Activated CD8-positive, alpha-beta memory T cell treated with anti-CD3 and anti-CD28 coated beads, Interleukin-2, amount 50 U/mL, for 1 hour (primary cell): ENCODE results near the gene H19.

Experiments
- DNase-seq: peaks from one replicate; pipeline ENCODE4 v3.0.0-alpha.2; 2020; ENCODE audit errors: extremely low read depth

H19 gene

DNA sequence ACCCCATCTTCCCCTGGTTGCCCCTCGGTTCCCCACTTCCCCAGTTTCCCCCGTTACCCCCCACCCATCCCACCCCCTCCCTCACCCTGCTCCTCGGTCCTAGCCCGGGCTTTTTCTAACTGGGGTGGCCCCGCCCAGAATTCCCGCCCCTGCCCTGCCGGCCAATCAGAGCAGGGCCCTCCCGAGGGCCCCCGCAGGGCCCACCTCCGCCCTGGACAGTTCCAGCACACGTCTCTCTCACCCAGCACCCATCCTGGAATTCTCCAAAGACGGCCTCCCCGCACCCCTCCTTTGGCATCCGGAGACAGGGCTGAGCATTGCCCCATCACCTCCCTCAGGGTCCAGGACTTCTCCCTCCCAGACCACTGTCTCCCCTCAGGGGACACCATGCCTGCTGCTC lies at the start of gene H19:
TSS of gene H19 (minus strand) at position 88 of the 400 bp plus-strand sequence.
- no peak for DNase-seq

DNA sequence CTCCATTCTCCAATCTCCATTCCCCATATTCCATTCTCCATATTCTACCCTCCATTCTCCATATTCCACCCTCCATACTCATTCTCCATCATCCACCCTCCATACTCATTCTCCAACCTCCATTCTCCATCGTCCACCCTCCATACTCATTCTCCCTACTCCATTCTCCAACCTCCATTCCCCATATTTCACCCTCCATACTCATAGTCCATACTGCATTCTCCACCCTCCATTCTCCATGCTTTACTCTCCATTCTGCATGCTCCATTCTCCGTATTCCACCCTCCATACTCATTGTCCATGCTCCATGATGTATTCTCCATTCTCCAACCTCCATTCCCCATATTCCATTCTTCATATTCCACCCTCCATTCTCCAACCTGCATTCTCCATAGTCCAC lies 44.3 kb upstream of the H19 start:
- DNase-seq: no peak

DNA sequence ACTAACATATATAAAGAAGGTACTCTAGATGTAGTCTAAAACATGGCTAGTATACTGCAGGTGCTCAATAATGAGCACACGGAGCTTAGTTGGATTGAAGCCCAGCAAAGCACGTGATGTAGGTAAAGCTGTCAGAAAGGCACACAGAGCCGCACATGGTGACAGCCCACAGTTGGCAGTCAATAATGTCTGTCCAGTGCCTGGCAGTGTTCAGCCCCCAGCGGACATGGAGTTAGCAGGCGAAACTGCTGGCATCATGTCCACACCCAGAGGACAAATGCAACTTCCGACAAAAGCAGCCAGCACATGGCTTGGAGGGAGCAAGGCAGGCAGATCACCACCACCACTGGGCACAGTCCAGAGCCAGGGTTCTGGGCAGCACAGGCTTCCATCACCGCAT lies 43.5 kb upstream of the H19 start:
- DNase-seq: no peak

DNA sequence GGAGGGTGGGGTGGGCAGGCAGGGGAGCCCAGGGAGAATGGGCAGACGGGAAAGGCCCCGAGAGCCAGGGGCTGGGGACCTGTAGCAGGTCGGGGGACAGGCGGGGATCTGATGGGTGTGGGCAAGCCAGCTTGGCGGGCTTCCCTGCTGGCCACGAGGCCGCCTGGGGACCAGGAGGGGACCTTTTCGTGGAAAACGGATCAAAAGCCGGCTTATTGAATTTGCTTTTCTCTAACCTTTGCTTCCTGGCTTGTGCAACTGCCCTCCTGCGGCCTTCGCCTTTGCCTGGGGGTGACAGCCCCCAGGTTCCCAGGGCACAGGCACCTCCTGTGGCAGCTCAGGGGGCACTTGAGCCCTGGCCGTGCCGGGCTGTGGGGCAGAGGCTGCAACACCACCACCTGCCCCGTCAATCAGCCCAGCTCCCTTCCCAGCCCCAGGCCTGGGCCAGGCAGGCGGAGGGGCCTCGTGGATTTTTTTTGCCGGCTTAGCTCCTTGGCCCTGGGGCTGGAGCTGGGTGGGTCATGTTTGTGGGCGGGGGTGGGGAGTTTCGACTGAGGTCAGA lies 41.6 kb upstream of the H19 start:
- DNase-seq: no peak

DNA sequence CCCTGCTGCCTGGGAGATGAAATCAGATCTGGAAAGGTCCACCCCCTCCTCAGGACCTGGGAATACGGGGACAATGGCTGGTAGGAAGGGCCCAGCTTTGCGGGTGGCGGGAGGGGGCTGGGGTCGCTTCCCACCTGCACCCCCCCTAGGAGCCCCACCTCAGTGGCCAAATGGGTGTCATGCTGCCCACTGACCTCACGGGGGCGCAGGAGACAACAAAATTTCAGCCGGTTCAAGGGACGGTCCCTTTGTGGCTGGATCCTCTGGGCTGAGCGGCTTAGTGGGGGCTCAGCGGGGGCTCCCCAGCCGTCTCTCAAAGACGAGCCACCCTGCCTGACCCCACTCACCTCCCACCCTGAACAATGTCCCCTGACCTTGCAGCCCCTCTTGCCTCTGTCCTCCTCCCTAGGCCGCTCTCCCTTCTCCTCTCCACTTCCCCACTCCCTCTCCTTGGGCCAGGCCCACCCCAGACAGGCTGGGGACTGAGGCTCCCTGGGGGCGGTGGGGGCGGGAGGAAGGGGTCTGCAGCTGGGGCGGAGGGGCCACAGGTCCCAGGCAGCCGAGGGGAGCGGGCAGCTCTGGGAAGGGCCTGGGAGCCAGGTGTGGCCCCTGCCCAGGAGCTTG lies 39.3 kb upstream of the H19 start:
- no peak for DNase-seq

DNA sequence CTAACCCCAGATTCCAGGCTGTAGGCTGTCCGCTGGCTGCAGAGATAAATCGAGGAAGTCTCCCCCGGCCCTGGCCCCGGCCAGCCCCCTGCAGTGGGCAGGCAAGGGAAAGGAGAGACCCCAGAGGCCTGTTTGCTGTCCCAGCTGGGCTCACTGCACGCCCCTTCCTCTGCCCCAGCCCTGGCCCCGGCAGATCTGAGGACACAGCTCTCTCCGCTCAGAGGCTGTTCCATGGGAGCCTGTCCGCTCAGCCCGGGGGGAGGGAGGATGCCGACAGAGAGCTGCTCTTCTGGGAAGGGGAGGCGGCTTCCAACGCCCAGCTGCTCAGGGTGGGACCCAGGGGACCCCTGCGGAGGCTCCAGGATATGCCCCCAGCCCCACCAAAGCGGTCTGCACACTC lies 37.7 kb upstream of the H19 start:
- no peak for DNase-seq

DNA sequence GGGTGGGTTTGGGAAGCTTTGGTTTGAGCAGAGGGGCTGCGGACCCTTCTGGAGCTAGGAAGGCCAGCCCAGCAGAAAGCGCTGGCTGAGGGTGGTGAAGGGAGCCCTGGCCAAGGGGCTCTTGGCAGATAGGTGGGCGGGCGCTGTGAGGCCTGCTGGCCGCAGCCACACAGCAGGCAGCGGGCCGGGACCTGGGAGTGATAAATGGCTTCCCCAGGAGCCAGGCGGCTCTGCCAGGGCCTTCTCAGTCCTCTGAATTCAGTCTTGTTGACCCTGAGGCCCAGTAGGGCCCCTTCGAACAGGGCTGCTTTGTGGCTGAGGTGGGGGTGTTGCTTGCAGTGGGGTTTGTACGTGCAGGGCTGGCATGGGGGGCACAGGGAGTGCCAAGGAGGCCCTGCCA lies 33.4 kb upstream of the H19 start:
- DNase-seq: no peak

DNA sequence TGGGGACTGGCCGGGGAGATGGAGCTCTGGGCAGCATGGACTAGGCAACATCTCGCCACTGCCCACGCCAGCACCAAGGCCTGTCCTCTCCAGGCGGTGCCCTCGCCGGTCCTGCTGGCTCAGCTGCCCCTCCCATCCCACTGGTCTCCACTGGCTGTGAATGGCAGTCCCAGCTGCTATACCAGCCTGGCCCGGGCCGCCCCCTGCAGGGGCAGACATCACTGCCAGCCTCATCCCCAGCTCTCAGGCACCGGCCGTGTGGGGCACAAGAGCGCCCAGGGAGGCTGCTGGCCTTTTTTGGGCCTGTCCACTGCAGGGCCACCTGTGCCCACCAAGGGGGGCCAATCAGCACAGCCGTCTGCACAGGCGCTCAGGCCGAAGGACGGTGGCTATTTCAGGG lies 30.1 kb upstream of the H19 start:
- no peak for DNase-seq

DNA sequence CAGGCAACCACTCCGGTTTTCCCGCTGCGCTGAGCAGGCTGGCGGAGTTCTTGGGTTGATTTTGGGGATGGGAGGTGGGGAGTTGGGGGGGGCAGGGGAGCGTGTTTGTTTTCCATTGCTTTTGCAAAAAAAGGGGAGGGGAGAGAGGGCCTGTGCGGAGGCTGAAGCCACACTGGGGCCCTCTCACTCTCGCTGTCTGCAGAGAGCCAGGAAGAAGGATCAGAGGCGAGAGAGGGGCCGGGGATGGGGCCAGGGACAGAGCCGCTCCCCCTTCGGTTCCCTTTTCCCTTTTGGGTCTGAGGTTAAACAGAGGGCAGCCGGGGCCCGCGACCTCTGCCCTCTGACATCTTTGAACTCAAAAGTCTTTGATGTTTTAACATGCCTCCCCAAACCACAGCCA lies 17.4 kb upstream of the H19 start:
- DNase-seq: no peak

DNA sequence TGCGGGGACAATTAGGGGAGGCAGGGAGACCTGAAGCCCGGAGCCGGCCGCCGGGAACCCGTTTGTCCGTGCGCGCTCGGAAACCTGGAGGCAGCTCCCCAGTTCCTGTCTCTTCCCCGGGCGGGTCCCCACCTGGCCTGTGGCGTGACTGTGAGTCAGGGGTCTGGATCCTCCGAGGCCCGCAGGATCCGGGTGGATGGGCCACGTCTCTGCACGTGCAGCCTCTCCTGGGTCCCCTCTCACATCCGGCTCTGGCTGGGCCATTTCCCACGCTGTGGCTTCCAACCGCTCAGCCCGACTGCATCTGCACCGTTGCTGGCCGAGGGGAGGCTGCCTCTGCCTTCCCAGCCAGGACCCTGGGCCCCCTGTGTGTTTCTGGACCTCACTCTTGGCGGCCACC lies 14.8 kb upstream of the H19 start:
- no peak for DNase-seq

DNA sequence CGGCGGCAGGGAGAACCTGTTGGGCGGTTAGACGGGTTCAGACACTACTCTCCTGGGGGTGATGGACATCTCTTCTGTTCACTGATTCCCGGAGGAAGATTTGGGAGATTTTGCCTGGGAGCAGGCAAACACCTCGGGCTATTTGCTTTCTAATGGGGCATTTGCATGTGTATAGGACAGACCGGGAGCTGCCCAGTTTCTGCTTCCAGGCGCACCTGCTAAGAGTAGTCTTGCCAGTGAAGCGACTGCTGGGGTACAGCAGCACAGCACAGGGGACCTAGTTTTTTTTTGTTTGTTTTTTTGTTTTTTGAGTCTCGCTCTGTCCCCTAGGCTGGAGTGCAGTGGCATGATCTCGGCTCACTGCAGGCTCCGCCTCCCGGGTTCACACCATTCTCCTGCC lies 6.8 kb upstream of the H19 start:
- DNase-seq: no peak

DNA sequence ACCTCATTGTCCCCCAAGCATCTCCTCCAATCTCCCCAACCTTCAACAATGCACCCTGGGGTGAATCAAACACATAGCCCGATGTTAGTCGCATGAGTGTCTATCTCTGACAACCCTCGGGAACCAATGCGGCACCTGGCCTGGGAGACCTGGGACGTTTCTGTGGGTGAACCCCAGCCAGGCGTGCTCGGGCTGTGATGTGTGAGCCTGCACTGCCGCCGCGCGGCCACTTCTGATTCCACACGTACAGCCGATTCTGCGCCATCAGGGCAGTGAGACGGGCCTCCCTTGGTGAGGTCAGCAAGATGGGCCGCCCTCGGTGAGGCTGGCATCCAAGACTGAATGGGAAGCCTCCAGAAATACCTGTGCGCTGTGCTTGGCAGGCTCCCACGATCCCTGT lies 5.2 kb upstream of the H19 start:
- DNase-seq: no peak

DNA sequence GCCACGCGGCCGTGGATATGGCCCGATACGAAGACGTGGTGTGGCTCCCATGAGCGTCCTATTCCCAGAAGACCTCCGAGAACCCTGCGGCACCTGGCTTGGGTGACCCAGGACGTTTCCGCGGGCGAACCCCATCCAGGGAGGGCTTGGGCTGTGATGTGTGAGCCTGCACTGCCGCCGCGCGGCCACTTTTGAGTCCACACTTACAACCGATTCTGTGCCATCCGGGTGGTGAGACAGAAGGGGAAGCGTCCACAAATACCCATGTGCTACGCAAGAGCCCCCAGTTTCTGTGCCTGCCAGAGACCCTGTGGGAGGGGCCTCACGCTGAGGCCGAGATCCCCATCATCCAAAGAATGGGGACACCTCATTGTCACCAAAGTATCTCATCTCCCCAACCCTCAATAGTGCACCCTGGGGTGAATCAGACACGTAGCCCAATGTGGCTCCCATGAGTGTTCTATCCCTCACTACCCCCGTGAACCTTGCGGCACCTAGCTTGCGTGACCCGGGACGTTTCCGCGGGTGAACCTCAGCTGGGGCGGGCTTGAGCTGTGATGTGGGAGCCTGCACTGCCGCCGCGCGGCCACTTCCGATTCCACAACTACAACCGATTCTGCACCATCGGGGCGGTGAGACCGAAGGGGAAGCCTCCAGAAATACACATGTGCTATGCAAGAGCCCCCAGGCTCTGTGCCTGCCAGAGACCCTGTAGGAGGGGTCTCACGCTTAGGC lies 4.6 kb upstream of the H19 start:
- DNase-seq: no peak

DNA sequence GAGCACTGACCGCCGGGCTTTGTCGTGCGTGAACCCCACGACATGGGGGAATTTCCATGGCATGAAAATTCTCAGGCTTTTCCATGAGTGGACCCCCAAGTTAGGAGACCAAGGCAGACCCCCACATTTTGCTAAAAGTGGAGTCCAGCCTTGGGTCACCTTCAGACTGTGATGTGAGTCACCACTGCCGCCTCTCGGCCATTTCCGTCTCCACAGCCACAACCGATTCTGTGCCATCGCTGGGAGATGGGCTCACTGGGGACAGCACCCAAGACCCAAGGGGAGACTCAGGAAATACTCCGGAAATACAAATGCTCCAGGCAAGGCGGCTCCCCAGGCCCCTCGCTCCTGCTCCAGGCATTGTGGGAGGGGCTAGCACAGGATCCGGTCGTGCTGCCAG lies 1.2 kb upstream of the H19 start:
- DNase-seq: no peak

DNA sequence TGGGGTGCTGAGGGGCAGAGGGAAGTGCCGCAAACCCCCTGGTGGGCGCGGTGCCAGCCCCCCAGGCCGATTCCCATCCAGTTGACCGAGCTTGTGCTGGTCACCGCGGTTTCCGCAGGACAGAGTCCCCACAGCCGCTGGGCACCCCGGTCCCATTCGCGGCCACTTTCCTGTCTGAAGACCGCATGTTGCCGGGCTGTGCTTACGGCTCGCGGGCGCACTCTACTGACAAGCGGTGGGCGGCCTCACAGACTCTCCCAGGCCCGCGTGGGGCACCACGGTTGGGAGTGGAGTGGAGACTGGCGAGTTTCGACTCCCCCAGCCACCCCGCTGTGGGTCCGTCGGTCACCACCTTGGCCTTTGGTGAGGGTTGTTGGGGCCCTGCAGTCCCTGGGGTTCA lies 648 bp upstream of the H19 start:
- DNase-seq: no peak

DNA sequence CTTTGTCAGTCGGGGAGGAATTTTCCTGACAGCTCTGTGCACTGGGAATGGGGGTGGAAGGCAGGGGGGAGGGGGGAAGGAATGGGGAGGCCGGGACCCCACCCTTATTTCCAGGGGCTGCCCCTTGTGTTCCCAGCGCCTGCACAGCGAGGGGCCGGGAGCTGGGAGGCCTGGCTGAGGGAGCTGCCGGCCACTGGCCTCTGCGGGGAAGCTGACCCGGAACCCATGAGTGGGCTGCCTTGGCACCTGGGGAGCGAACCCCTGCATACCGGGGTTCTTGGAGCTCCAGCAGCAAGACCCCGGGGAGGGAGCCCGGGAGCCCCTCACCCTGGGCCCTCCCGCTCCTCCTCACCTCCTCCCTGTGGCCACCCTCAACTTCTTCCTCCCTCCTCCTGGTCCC lies 3.5 kb downstream of the H19 start:
- no peak for DNase-seq

DNA sequence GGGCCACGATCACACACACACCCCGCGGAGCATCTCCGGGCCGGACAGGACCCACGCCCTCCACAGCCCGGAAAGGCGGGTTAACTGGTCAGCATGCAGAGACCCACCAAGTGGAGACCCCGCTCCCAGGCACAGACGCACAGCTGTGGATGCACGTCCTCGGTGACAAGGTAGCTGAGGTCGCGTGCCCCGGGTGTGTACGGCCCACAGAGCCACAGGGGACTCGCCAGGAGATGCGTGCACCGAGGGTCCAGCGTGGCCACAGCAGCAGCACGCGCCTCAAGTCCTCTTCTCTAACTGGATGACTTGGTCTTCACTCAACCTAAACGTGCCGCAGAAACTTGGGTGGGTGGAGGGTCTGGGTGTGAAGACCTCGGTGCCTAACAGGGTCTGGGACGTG lies 5.5 kb downstream of the H19 start:
- no peak for DNase-seq

DNA sequence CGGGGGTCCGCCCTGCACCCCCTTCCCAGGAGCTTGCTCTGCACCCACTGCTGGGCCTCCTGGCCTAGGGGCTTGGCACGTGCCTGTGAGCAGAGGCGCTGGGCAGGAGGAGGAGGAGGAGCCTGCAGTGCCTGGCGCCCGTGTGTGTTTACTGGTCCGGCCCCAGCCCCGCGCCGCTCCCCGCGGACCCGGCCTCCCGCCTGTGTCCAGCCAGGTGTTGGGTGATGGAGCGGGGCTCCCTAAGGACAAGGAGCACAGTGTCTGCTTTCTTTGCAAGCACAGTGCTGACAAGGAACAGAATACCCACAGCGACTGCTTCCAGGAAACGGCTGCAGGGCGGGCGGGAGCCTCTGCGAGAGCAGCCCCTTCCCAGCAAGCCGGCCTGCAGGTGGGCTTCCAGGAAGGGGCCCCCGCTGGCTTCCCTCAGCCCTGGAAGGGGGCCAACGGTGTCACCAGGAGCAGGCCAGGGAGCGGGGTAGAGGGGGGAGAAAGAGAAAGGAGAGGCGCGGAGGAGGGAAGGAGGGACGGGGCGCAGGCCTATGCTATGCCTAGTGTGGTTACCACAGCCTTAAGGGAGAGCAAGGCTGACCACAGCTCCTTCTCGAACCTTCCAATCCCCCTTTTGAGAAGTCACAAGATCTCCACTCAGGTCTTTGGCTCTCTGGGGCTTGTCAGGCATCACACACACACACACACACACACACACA lies 6.6 kb downstream of the H19 start:
- DNase-seq: no peak

DNA sequence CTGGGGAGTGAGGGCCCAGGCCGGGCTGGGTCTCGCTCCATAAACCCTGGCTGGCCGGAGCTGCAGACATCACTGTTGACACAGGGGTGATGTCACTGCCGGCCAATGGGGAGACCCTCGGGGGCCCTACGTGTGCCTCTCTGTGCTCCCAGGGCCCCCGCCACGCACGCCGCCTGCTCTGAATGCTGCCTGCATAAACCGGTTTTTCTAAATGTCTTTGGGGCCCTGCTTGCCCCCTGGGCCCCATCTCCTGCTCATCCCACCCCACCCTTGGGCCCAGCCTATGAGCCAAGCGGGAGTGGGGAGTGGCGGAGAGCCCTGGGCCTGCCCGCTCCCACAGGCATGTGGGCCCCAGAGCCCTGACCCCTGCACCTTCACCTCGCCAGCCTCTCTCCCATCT lies 7.7 kb downstream of the H19 start:
- DNase-seq: no peak

DNA sequence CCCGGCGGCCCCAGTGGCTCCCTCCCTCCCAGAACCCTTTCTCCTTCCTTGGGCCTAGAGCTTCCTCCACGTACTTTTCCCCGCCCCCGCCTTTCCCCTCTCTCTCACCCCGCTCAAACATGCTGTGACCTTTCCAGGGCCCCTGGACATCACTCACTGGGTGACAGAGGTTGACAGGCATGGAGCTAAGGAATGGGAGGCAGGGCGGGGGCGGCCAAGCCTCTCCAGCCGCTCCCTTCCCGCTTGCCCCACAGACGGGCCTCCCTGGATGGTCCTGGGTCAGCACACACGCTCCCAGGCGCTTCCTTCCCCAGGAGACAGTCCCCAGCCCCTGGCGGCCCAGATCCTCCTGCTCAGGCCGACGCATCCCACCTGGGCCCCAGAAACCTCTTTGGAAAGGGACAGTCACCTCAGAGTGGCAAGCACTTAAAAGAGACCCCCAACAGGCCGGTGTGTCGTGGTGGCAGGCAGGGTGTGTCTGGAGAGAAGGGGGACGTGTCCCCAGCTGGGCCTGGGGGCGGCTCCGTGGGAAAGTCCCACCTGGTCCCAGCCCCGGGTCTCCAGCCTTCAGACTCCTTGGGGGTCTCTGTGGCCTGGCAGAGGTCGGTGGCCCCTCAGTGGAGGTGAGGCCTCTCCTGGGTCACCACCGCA lies 8.8 kb downstream of the H19 start:
- no peak for DNase-seq

DNA sequence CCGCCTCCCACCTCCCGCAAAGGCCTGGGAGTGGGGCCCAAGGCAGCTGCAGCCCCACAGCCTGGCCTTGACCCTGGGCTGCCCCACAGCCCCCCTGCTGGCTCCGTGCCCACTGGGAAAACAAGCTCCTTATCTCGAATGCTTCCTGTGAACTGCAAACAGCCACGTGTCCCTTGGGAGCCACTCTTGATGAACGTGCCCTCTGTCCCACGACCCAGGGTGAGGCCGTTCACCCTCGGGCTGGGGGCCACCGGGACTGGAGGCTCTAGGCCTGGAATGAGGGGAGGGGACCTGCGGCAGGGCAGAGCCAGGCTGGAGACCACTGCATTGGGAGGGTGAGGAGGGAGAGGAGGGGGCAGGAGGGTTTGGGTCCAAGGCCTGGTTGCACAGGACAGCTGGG lies 9.5 kb downstream of the H19 start:
- no peak for DNase-seq

DNA sequence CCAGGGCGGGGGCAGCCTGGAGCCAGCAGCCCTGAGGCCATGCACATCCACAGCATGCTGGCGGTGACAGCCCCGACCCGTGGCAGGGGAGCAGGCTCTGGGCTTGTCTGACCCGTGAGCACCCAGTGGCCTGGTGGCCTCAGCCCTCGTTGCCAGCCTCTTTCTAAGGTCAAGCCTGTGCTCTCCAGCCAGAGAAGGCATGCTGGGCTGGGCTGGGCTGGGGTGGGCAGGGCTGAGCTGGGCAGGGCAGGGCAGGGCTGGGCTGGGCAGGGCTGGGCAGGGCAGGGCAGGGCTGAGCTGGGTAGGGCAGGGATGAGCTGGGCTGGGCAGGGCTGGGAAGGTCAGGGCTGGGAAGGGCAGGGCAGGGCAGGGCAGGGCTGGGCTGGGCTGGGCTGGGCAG lies 10.6 kb downstream of the H19 start:
- no peak for DNase-seq

DNA sequence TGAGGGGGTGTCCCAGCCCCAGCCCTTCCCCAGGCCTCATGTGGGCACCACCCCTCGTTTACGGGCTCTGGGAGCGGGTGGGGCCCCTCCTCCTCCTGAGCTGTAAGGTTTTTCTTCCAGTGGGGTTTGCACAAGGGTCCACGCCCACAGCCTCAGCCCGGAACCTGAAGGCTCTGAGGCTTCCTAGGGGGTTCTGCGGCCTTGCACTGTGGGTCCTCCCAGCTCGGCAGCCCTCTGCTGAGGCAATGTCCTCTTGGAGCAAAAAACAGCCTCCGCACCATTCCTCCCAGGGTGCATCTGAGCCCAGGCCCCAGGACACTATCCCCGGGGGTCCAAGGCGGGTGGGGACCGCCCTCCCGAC lies 14.1 kb downstream of the H19 start:
- DNase-seq: no peak
